ENCODE measurements around the gene ARHGAP12.
"Not testable (repeated sequence)": the region's sequence is repeated elsewhere in the genome, so short reads cannot be mapped to it uniquely, and the experiment has no call there.

ARHGAP12 gene

GRCh38 chr10:31912289-31912688 is 16.3 kb downstream of the ARHGAP12 start:
- Histone ChIP-seq H3K9ac (ENCODE audit: low read depth in 1 of 2, low read length in 2 of 2) (no peak overlapping the region), H3K4me3 (ENCODE audit: low read length in 2 of 2) (no peak overlapping the region)

GRCh38 chr10:31910016-31910415 is 18.6 kb downstream of the ARHGAP12 start:
- no peaks in the 10 kb centered on the region for H3K4me1 ChIP-seq (ENCODE audit: control insufficient read depth in 2 of 2, insufficient read depth in 2 of 2, low read length in 2 of 2)
- no peak overlapping the region for H3K9ac ChIP-seq (ENCODE audit: low read depth in 1 of 2, low read length in 2 of 2)
- H3K4me3 ChIP-seq (ENCODE audit: low read length in 2 of 2) = no peak overlapping the region
- H3K9me3 ChIP-seq (ENCODE audit: control insufficient read depth in 2 of 2, low read length in 2 of 2) = no peaks in the 10 kb centered on the region
- H3K27me3 ChIP-seq (ENCODE audit: control insufficient read depth in 2 of 2, insufficient read depth in 2 of 2, low read length in 2 of 2) = no peaks in the 10 kb centered on the region
- H3K27ac ChIP-seq (ENCODE audit: low read depth in 2 of 2, low read length in 2 of 2) = no peak overlapping the region
- peaks cover 6 to 11% of the 10 kb centered on the region in 2 donors for H3K36me3 ChIP-seq (ENCODE audit: control insufficient read depth in 2 of 2, insufficient read depth in 2 of 2, low read length in 2 of 2)

More at GRCh38 chr10:31912289-31912688, 16.3 kb downstream of the ARHGAP12 start:
- H3K27me3 ChIP-seq (ENCODE audit: control insufficient read depth in 2 of 2, insufficient read depth in 2 of 2, low read length in 2 of 2) = no peaks in the 10 kb centered on the region
- H3K27ac ChIP-seq (ENCODE audit: low read depth in 2 of 2, low read length in 2 of 2) = no peak overlapping the region
- H3K9me3 ChIP-seq (ENCODE audit: control insufficient read depth in 2 of 2, low read length in 2 of 2) = no peaks in the 10 kb centered on the region
- no peaks in the 10 kb centered on the region for H3K4me1 ChIP-seq (ENCODE audit: control insufficient read depth in 2 of 2, insufficient read depth in 2 of 2, low read length in 2 of 2)
- H3K36me3 ChIP-seq (ENCODE audit: control insufficient read depth in 2 of 2, insufficient read depth in 2 of 2, low read length in 2 of 2) = peaks cover 0 to 5% of the 10 kb centered on the region in 2 donors

GRCh38 chr10:31908157-31908556 is 20.5 kb downstream of the ARHGAP12 start:
- no peak overlapping the region for H3K4me3 ChIP-seq (ENCODE audit: low read length in 2 of 2)
- no peaks in the 10 kb centered on the region for H3K27me3 ChIP-seq (ENCODE audit: control insufficient read depth in 2 of 2, insufficient read depth in 2 of 2, low read length in 2 of 2)
- no peaks in the 10 kb centered on the region for H3K4me1 ChIP-seq (ENCODE audit: control insufficient read depth in 2 of 2, insufficient read depth in 2 of 2, low read length in 2 of 2)
- H3K36me3 ChIP-seq (ENCODE audit: control insufficient read depth in 2 of 2, insufficient read depth in 2 of 2, low read length in 2 of 2) = peaks cover 6 to 11% of the 10 kb centered on the region in 2 donors
- no peak overlapping the region for H3K9ac ChIP-seq (ENCODE audit: low read depth in 1 of 2, low read length in 2 of 2)
- H3K9me3 ChIP-seq (ENCODE audit: control insufficient read depth in 2 of 2, low read length in 2 of 2) = no peaks in the 10 kb centered on the region
- no peak overlapping the region for H3K27ac ChIP-seq (ENCODE audit: low read depth in 2 of 2, low read length in 2 of 2)

- H3K27me3 ChIP-seq (ENCODE audit: control insufficient read depth in 2 of 2, insufficient read depth in 2 of 2, low read length in 2 of 2) = no peaks in the 10 kb centered on the region
- H3K4me3 ChIP-seq (ENCODE audit: low read length in 2 of 2) = no peak overlapping the region
- H3K4me1 ChIP-seq (ENCODE audit: control insufficient read depth in 2 of 2, insufficient read depth in 2 of 2, low read length in 2 of 2) = no peaks in the 10 kb centered on the region
- peaks cover 9 to 14% of the 10 kb centered on the region in 2 donors for H3K36me3 ChIP-seq (ENCODE audit: control insufficient read depth in 2 of 2, insufficient read depth in 2 of 2, low read length in 2 of 2)
- no peak overlapping the region for H3K9ac ChIP-seq (ENCODE audit: low read depth in 1 of 2, low read length in 2 of 2)
- no peaks in the 10 kb centered on the region for H3K9me3 ChIP-seq (ENCODE audit: control insufficient read depth in 2 of 2, low read length in 2 of 2)
- no peak overlapping the region for H3K27ac ChIP-seq (ENCODE audit: low read depth in 2 of 2, low read length in 2 of 2)
Observed at GRCh38 chr10:31906039-31906438, 22.6 kb downstream of the ARHGAP12 start.

GRCh38 chr10:31905586-31905985 is 23.0 kb downstream of the ARHGAP12 start:
- Histone ChIP-seq H3K9ac (ENCODE audit: low read depth in 1 of 2, low read length in 2 of 2) (no peak overlapping the region), H3K36me3 (ENCODE audit: control insufficient read depth in 2 of 2, insufficient read depth in 2 of 2, low read length in 2 of 2) (peaks cover 9 to 14% of the 10 kb centered on the region in 2 donors), H3K27me3 (ENCODE audit: control insufficient read depth in 2 of 2, insufficient read depth in 2 of 2, low read length in 2 of 2) (no peaks in the 10 kb centered on the region), H3K27ac (ENCODE audit: low read depth in 2 of 2, low read length in 2 of 2) (no peak overlapping the region), H3K4me3 (ENCODE audit: low read length in 2 of 2) (no peak overlapping the region), H3K4me1 (ENCODE audit: control insufficient read depth in 2 of 2, insufficient read depth in 2 of 2, low read length in 2 of 2) (no peaks in the 10 kb centered on the region), H3K9me3 (ENCODE audit: control insufficient read depth in 2 of 2, low read length in 2 of 2) (no peaks in the 10 kb centered on the region)

GRCh38 chr10:31902625-31903024 is 26.0 kb downstream of the ARHGAP12 start:
- Histone ChIP-seq H3K27ac (ENCODE audit: low read depth in 2 of 2, low read length in 2 of 2) (no peak overlapping the region), H3K4me3 (ENCODE audit: low read length in 2 of 2) (no peak overlapping the region), H3K9me3 (ENCODE audit: control insufficient read depth in 2 of 2, low read length in 2 of 2) (no peaks in the 10 kb centered on the region), H3K36me3 (ENCODE audit: control insufficient read depth in 2 of 2, insufficient read depth in 2 of 2, low read length in 2 of 2) (peaks cover 9% of the 10 kb centered on the region in 2 donors), H3K4me1 (ENCODE audit: control insufficient read depth in 2 of 2, insufficient read depth in 2 of 2, low read length in 2 of 2) (peaks cover 0 to 3% of the 10 kb centered on the region in 2 donors), H3K9ac (ENCODE audit: low read depth in 1 of 2, low read length in 2 of 2) (no peak overlapping the region), H3K27me3 (ENCODE audit: control insufficient read depth in 2 of 2, insufficient read depth in 2 of 2, low read length in 2 of 2) (no peaks in the 10 kb centered on the region)

GRCh38 chr10:31897506-31897905 is 31.1 kb downstream of the ARHGAP12 start:
- Histone ChIP-seq H3K4me3 (ENCODE audit: low read length in 2 of 2) (no peak overlapping the region), H3K27me3 (ENCODE audit: control insufficient read depth in 2 of 2, insufficient read depth in 2 of 2, low read length in 2 of 2) (no peaks in the 10 kb centered on the region), H3K36me3 (ENCODE audit: control insufficient read depth in 2 of 2, insufficient read depth in 2 of 2, low read length in 2 of 2) (peaks cover 2 to 3% of the 10 kb centered on the region in 2 donors), H3K9ac (ENCODE audit: low read depth in 1 of 2, low read length in 2 of 2) (no peak overlapping the region), H3K9me3 (ENCODE audit: control insufficient read depth in 2 of 2, low read length in 2 of 2) (no peaks in the 10 kb centered on the region), H3K27ac (ENCODE audit: low read depth in 2 of 2, low read length in 2 of 2) (no peak overlapping the region), H3K4me1 (ENCODE audit: control insufficient read depth in 2 of 2, insufficient read depth in 2 of 2, low read length in 2 of 2) (peaks cover 0 to 13% of the 10 kb centered on the region in 2 donors)

GRCh38 chr10:31896968-31897384 is 31.7 kb downstream of the ARHGAP12 start:
- Histone ChIP-seq H3K36me3 (ENCODE audit: control insufficient read depth in 2 of 2, insufficient read depth in 2 of 2, low read length in 2 of 2) (peaks cover 2 to 3% of the 10 kb centered on the region in 2 donors), H3K27me3 (ENCODE audit: control insufficient read depth in 2 of 2, insufficient read depth in 2 of 2, low read length in 2 of 2) (no peaks in the 10 kb centered on the region), H3K27ac (ENCODE audit: low read depth in 2 of 2, low read length in 2 of 2) (no peak overlapping the region), H3K9ac (ENCODE audit: low read depth in 1 of 2, low read length in 2 of 2) (no peak overlapping the region), H3K4me1 (ENCODE audit: control insufficient read depth in 2 of 2, insufficient read depth in 2 of 2, low read length in 2 of 2) (peaks cover 0 to 13% of the 10 kb centered on the region in 2 donors), H3K9me3 (ENCODE audit: control insufficient read depth in 2 of 2, low read length in 2 of 2) (no peaks in the 10 kb centered on the region), H3K4me3 (ENCODE audit: low read length in 2 of 2) (no peak overlapping the region)

- H3K27me3 ChIP-seq (ENCODE audit: control insufficient read depth in 2 of 2, insufficient read depth in 2 of 2, low read length in 2 of 2); H3K9me3 ChIP-seq (ENCODE audit: control insufficient read depth in 2 of 2, low read length in 2 of 2); H3K9ac ChIP-seq (ENCODE audit: low read depth in 1 of 2, low read length in 2 of 2); H3K27ac ChIP-seq (ENCODE audit: low read depth in 2 of 2, low read length in 2 of 2); H3K36me3 ChIP-seq (ENCODE audit: control insufficient read depth in 2 of 2, insufficient read depth in 2 of 2, low read length in 2 of 2); H3K4me3 ChIP-seq (ENCODE audit: low read length in 2 of 2): not testable (repeated sequence)
- peaks cover 0 to 13% of the 10 kb centered on the region in 2 donors for H3K4me1 ChIP-seq (ENCODE audit: control insufficient read depth in 2 of 2, insufficient read depth in 2 of 2, low read length in 2 of 2)
Observed at GRCh38 chr10:31895722-31896121, 32.9 kb downstream of the ARHGAP12 start.

GRCh38 chr10:31888442-31888841 is 40.2 kb downstream of the ARHGAP12 start:
- no peaks in the 10 kb centered on the region for H3K9me3 ChIP-seq (ENCODE audit: control insufficient read depth in 2 of 2, low read length in 2 of 2)
- H3K4me3 ChIP-seq (ENCODE audit: low read length in 2 of 2) = no peak overlapping the region
- H3K9ac ChIP-seq (ENCODE audit: low read depth in 1 of 2, low read length in 2 of 2) = no peak overlapping the region
- no peak overlapping the region for H3K27ac ChIP-seq (ENCODE audit: low read depth in 2 of 2, low read length in 2 of 2)
- no peaks in the 10 kb centered on the region for H3K27me3 ChIP-seq (ENCODE audit: control insufficient read depth in 2 of 2, insufficient read depth in 2 of 2, low read length in 2 of 2)
- H3K36me3 ChIP-seq (ENCODE audit: control insufficient read depth in 2 of 2, insufficient read depth in 2 of 2, low read length in 2 of 2) = no peaks in the 10 kb centered on the region
- H3K4me1 ChIP-seq (ENCODE audit: control insufficient read depth in 2 of 2, insufficient read depth in 2 of 2, low read length in 2 of 2) = no peaks in the 10 kb centered on the region

- Histone ChIP-seq H3K27me3 (ENCODE audit: control insufficient read depth in 2 of 2, insufficient read depth in 2 of 2, low read length in 2 of 2) (no peaks in the 10 kb centered on the region), H3K27ac (ENCODE audit: low read depth in 2 of 2, low read length in 2 of 2) (no peak overlapping the region), H3K36me3 (ENCODE audit: control insufficient read depth in 2 of 2, insufficient read depth in 2 of 2, low read length in 2 of 2) (no peaks in the 10 kb centered on the region), H3K9ac (ENCODE audit: low read depth in 1 of 2, low read length in 2 of 2) (no peak overlapping the region), H3K4me1 (ENCODE audit: control insufficient read depth in 2 of 2, insufficient read depth in 2 of 2, low read length in 2 of 2) (no peaks in the 10 kb centered on the region), H3K9me3 (ENCODE audit: control insufficient read depth in 2 of 2, low read length in 2 of 2) (no peaks in the 10 kb centered on the region), H3K4me3 (ENCODE audit: low read length in 2 of 2) (no peak overlapping the region)
Observed at GRCh38 chr10:31887850-31888249, 40.8 kb downstream of the ARHGAP12 start.
